ENCODE measurements around the gene CREG2. TPM values are rescaled to one million over a fixed set of nuclear protein-coding genes. Genes with fewer than 3 reads are reported as not detected.

CREG2 gene
- polyA plus RNA-seq, 2 donors, result 0.44 TPM; not detected in 1

DNA sequence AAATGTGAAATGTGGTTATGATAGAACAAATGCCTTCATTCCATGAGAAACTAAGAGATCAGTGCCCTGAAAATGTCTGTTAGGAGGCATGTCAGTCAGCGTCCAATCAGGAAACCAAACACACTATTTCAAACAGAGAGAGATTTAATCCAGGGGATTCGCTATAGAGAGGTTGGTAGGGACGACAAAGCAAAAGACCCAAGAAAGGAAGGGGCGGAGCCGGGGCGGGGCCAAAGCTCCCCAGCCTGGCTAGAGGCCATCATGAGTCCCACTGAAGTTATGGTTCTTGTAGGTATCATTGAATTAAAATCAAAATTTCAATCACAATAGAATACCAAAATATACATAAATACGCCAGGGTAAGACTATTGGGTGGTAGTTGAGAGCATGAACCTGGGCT is 45.9 kb downstream of the CREG2 start:
- H3K27me3 ChIP-seq (ENCODE audit: control insufficient read depth in 1 of 2, insufficient read depth in 2 of 2, low read length in 2 of 2), result no peaks in the 10 kb centered on the region
- peaks cover 0 to 3% of the 10 kb centered on the region in 2 donors for H3K4me1 ChIP-seq (ENCODE audit: control insufficient read depth in 2 of 2, insufficient read depth in 2 of 2, low read length in 1 of 2)
- no peak overlapping the region for H3K4me3 ChIP-seq (ENCODE audit: low read depth in 1 of 2, low read length in 2 of 2)
- 81 to 84% methylated on average over 7 of the region's 7 CpGs for WGBS, 2 donors
- H3K27ac ChIP-seq (ENCODE audit: low read depth in 2 of 2, low read length in 1 of 2), result no peak overlapping the region
- H3K9me3 ChIP-seq (ENCODE audit: control insufficient read depth in 2 of 2, insufficient read depth in 1 of 2, low read depth in 1 of 2, low read length in 1 of 2), result no peaks in the 10 kb centered on the region
- no peaks in the 10 kb centered on the region for H3K36me3 ChIP-seq (ENCODE audit: control insufficient read depth in 2 of 2, insufficient read depth in 2 of 2, low read length in 1 of 2)

DNA sequence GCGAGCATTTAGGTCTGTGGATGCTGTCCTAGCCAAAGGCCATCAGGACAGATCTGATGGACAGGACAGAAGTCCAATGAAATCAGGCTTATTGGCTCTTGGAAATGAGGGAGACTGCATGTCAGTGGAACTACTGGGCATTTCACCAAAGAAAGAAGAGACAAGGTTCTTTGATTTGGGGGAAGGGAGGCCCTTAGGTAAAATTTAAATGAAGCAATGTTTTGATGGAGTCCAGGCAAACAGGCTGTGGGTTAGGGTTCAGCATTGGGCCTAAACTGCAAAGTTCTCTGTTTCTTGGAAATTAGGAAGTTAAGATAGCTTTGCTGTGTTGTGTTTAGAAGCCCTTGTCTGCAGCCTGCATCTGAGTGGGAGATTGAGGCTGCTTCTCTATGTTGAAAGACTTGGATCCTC is 47.2 kb downstream of the CREG2 start:
- no peak overlapping the region for H3K27ac ChIP-seq (ENCODE audit: low read depth in 2 of 2, low read length in 1 of 2)
- no peaks in the 10 kb centered on the region for H3K36me3 ChIP-seq (ENCODE audit: control insufficient read depth in 2 of 2, insufficient read depth in 2 of 2, low read length in 1 of 2)
- H3K4me1 ChIP-seq (ENCODE audit: control insufficient read depth in 2 of 2, insufficient read depth in 2 of 2, low read length in 1 of 2), result peaks cover 0 to 3% of the 10 kb centered on the region in 2 donors
- H3K4me3 ChIP-seq (ENCODE audit: low read depth in 1 of 2, low read length in 2 of 2), result no peak overlapping the region
- WGBS, 2 donors, result 96 to 100% methylated on average over 1 of the region's 1 CpG
- H3K9me3 ChIP-seq (ENCODE audit: control insufficient read depth in 2 of 2, insufficient read depth in 1 of 2, low read depth in 1 of 2, low read length in 1 of 2), result no peaks in the 10 kb centered on the region
- H3K27me3 ChIP-seq (ENCODE audit: control insufficient read depth in 1 of 2, insufficient read depth in 2 of 2, low read length in 2 of 2), result no peaks in the 10 kb centered on the region

DNA sequence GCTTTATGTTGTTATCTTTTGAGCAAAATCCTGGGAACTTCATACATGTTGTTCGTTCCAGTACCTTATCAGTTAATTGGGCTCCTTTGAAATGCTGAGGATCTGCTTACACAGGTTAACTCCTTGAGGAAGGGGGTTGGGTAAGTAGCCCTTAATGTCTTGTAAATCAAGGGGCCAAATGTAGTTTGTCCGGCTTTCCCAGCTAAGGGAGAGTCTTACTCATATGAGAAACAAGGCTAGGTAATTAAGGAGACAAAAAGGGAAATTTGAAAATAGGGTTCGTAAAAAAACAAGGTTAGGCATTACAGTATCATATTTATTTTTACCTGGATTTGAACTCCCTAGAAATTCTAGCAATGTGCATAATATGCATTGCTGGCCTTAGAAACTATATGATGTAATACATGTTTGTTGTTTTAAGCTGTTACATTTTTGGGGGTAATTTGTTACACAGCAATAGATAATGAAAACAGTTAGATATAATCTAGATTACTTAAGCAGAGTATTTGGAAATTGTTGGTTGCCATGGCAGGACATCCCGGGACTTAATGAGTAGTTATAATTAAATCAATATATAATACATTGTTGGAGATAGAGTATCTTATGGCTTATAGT is 47.9 kb downstream of the CREG2 start:
- no peaks in the 10 kb centered on the region for H3K9me3 ChIP-seq (ENCODE audit: control insufficient read depth in 2 of 2, insufficient read depth in 1 of 2, low read depth in 1 of 2, low read length in 1 of 2)
- 88 to 90% methylated on average over 4 of the region's 4 CpGs for WGBS, 2 donors
- no peak overlapping the region for H3K4me3 ChIP-seq (ENCODE audit: low read depth in 1 of 2, low read length in 2 of 2)
- peaks cover 0 to 3% of the 10 kb centered on the region in 2 donors for H3K4me1 ChIP-seq (ENCODE audit: control insufficient read depth in 2 of 2, insufficient read depth in 2 of 2, low read length in 1 of 2)
- H3K27me3 ChIP-seq (ENCODE audit: control insufficient read depth in 1 of 2, insufficient read depth in 2 of 2, low read length in 2 of 2), result no peaks in the 10 kb centered on the region
- H3K27ac ChIP-seq (ENCODE audit: low read depth in 2 of 2, low read length in 1 of 2), result no peak overlapping the region
- H3K36me3 ChIP-seq (ENCODE audit: control insufficient read depth in 2 of 2, insufficient read depth in 2 of 2, low read length in 1 of 2), result no peaks in the 10 kb centered on the region

DNA sequence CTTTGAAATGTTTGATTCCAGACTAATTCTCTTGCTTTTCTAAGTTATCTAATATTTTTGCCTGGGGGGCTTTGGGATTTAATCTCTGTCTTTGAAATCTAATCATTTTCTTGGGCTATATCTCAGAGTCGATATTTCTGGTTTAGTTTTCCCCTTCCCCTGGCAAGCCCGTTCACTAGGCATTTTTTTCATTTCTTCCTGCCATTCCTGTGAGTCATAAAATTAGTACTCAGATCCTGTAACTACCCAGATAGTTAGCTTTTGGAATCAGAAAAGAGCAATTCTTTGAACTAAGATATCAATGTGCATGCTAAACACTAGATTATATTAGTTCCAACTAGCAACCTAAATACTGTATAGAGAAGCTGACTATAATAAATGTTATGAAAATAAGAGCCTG is 49.4 kb downstream of the CREG2 start:
- no peak overlapping the region for H3K4me3 ChIP-seq (ENCODE audit: low read depth in 1 of 2, low read length in 2 of 2)
- H3K4me1 ChIP-seq (ENCODE audit: control insufficient read depth in 2 of 2, insufficient read depth in 2 of 2, low read length in 1 of 2), result peaks cover 0 to 3% of the 10 kb centered on the region in 2 donors
- H3K27me3 ChIP-seq (ENCODE audit: control insufficient read depth in 1 of 2, insufficient read depth in 2 of 2, low read length in 2 of 2), result no peaks in the 10 kb centered on the region
- 37 to 54% methylated on average over 2 of the region's 2 CpGs for WGBS, 2 donors
- H3K36me3 ChIP-seq (ENCODE audit: control insufficient read depth in 2 of 2, insufficient read depth in 2 of 2, low read length in 1 of 2), result no peaks in the 10 kb centered on the region
- no peaks in the 10 kb centered on the region for H3K9me3 ChIP-seq (ENCODE audit: control insufficient read depth in 2 of 2, insufficient read depth in 1 of 2, low read depth in 1 of 2, low read length in 1 of 2)
- no peak overlapping the region for H3K27ac ChIP-seq (ENCODE audit: low read depth in 2 of 2, low read length in 1 of 2)

DNA sequence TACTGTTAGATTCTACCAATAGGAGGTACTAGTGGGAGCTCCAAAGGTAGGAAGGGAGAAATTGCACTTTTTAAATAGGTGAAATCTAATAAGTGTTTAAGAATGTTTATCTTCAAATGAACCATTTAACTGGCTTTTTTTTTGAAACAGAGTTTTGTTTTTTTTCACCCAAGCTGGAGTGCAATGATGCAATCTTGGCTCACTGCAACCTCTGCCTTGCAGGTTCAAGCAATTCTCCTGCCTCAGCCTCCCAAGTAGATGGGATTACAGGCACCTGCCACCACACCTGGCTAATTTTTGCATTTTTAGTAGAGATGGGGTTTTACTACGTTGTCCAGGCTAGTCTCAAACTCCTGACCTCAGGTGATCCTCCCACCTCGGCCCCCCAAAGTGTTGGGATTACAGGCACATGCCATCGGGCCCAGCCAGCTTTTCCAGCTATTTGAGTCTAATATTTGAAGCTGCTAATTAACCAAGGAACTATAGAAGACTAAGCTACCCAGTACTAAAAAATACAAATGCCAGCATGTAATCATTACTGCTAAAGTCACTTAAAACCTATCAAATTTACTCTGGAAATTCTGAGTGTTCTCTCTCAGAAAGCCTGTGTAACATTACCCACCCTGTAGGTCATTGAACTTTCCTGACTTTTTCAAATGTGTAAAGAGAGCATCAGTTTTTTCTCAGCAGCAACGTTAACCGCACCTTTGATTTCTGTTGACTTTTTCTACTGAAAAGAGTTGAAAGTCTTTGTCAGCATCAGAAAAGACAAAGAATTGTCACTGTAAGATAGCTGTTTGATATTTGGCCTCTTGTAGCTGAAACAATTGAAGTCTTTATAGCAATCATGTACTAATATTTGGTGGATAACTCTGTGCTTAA is 54.2 kb downstream of the CREG2 start:
- WGBS, 2 donors, result 66 to 72% methylated on average over 5 of the region's 5 CpGs

DNA sequence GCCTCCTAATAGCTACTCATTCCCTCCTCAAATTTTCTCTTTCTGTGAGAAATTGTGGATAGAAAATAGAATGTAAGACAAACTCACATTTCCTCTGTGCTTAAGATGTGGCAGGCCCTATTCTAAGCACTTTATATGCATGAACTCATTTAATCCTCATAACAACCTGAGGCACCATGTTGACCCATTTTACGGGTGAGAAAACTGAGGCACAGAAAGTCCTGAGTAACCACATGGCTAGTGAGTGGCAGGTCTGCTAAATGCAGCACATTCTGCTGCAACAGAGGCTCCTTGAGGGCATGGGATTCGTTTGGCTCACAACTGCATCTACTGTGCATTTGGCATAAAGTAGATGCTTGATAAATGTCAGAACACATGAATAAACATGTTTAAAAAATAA is 56.1 kb downstream of the CREG2 start:
- Histone ChIP-seq H3K9me3 (ENCODE audit: control insufficient read depth in 2 of 2, insufficient read depth in 1 of 2, low read depth in 1 of 2, low read length in 1 of 2) (no peaks in the 10 kb centered on the region), H3K27ac (ENCODE audit: low read depth in 2 of 2, low read length in 1 of 2) (peak overlapping the region; percentile 88 to 94), H3K27me3 (ENCODE audit: control insufficient read depth in 1 of 2, insufficient read depth in 2 of 2, low read length in 2 of 2) (no peaks in the 10 kb centered on the region), H3K4me3 (ENCODE audit: low read depth in 1 of 2, low read length in 2 of 2) (no peak overlapping the region), H3K36me3 (ENCODE audit: control insufficient read depth in 2 of 2, insufficient read depth in 2 of 2, low read length in 1 of 2) (no peaks in the 10 kb centered on the region), H3K4me1 (ENCODE audit: control insufficient read depth in 2 of 2, insufficient read depth in 2 of 2, low read length in 1 of 2) (peaks cover 0 to 15% of the 10 kb centered on the region in 2 donors)
- WGBS, 2 donors, result 61 to 63% methylated on average over 2 of the region's 2 CpGs

More for the DNA sequence above, 54.2 kb downstream of the CREG2 start:
- peaks cover 0 to 12% of the 10 kb centered on the region in 2 donors for H3K4me1 ChIP-seq (ENCODE audit: control insufficient read depth in 2 of 2, insufficient read depth in 2 of 2, low read length in 1 of 2)
- no peaks in the 10 kb centered on the region for H3K9me3 ChIP-seq (ENCODE audit: control insufficient read depth in 2 of 2, insufficient read depth in 1 of 2, low read depth in 1 of 2, low read length in 1 of 2)
- H3K27me3 ChIP-seq (ENCODE audit: control insufficient read depth in 1 of 2, insufficient read depth in 2 of 2, low read length in 2 of 2), result no peaks in the 10 kb centered on the region
- H3K4me3 ChIP-seq (ENCODE audit: low read depth in 1 of 2, low read length in 2 of 2), result no peak overlapping the region
- no peaks in the 10 kb centered on the region for H3K36me3 ChIP-seq (ENCODE audit: control insufficient read depth in 2 of 2, insufficient read depth in 2 of 2, low read length in 1 of 2)
- no peak overlapping the region for H3K27ac ChIP-seq (ENCODE audit: low read depth in 2 of 2, low read length in 1 of 2)

DNA sequence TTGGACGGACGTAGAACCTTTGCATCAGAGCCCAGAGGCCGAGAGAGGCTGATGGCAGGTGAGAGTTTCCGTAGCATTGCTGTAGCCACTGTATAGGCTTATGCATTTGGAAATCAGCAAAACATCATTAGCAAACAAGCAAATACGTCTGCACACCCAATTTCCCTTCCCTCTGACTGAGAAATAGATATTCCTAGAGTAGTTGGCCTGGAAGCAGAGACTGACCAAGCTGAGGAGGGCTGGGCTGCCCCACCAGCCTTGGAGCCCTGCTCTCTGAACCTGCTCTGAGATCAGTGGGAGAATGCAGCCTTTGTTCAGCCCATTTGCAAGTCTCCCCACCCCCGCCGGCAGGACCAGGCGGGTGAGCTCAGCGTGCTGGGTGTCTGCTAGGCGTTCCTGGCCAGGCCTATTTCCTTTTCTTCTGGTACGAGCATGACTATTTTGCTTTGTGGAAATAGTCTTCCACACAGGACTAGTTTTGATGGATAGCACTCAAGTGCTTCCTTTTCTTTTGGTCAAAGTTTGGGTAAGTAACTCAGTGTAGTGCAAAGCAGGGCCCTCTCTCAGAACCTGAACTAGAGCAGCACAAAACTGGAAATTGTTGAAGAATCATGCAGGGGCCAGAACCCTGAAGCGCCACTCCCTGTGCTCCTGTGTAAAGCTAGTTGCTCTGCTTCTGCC is 56.9 kb downstream of the CREG2 start:
- peak overlapping the region; percentile 88 to 94 for H3K27ac ChIP-seq (ENCODE audit: low read depth in 2 of 2, low read length in 1 of 2)
- no peaks in the 10 kb centered on the region for H3K36me3 ChIP-seq (ENCODE audit: control insufficient read depth in 2 of 2, insufficient read depth in 2 of 2, low read length in 1 of 2)
- no peak overlapping the region for H3K4me3 ChIP-seq (ENCODE audit: low read depth in 1 of 2, low read length in 2 of 2)
- no peaks in the 10 kb centered on the region for H3K9me3 ChIP-seq (ENCODE audit: control insufficient read depth in 2 of 2, insufficient read depth in 1 of 2, low read depth in 1 of 2, low read length in 1 of 2)
- H3K4me1 ChIP-seq (ENCODE audit: control insufficient read depth in 2 of 2, insufficient read depth in 2 of 2, low read length in 1 of 2), result peaks cover 0 to 15% of the 10 kb centered on the region in 2 donors
- WGBS, 2 donors, result 51 to 52% methylated on average over 12 of the region's 12 CpGs
- no peaks in the 10 kb centered on the region for H3K27me3 ChIP-seq (ENCODE audit: control insufficient read depth in 1 of 2, insufficient read depth in 2 of 2, low read length in 2 of 2)

DNA sequence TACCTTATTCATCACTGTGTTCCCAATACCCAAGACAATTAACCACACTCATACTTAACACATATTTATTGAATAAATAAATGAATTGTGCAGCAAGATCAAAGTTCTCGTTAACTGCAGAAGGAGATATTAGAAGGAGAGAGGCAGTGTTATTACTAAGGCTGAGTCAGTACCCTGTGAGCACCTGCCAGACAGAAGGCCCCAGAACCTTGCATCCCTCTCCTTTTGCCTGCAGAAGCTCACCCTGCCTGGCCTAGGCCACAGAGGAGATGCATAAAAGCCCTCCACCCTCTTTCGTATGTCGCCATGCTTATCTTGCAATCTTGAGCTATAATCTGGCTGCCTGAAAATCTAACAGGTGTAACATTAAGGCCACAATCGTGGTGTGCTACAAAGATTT is 58.3 kb downstream of the CREG2 start:
- peaks cover 0 to 15% of the 10 kb centered on the region in 2 donors for H3K4me1 ChIP-seq (ENCODE audit: control insufficient read depth in 2 of 2, insufficient read depth in 2 of 2, low read length in 1 of 2)
- H3K27me3 ChIP-seq (ENCODE audit: control insufficient read depth in 1 of 2, insufficient read depth in 2 of 2, low read length in 2 of 2), result no peaks in the 10 kb centered on the region
- H3K9me3 ChIP-seq (ENCODE audit: control insufficient read depth in 2 of 2, insufficient read depth in 1 of 2, low read depth in 1 of 2, low read length in 1 of 2), result no peaks in the 10 kb centered on the region
- H3K27ac ChIP-seq (ENCODE audit: low read depth in 2 of 2, low read length in 1 of 2), result peak overlapping the region; percentile 96 to 98
- WGBS, 2 donors, result 59 to 76% methylated on average over 4 of the region's 4 CpGs
- no peak overlapping the region for H3K4me3 ChIP-seq (ENCODE audit: low read depth in 1 of 2, low read length in 2 of 2)
- H3K36me3 ChIP-seq (ENCODE audit: control insufficient read depth in 2 of 2, insufficient read depth in 2 of 2, low read length in 1 of 2), result no peaks in the 10 kb centered on the region

DNA sequence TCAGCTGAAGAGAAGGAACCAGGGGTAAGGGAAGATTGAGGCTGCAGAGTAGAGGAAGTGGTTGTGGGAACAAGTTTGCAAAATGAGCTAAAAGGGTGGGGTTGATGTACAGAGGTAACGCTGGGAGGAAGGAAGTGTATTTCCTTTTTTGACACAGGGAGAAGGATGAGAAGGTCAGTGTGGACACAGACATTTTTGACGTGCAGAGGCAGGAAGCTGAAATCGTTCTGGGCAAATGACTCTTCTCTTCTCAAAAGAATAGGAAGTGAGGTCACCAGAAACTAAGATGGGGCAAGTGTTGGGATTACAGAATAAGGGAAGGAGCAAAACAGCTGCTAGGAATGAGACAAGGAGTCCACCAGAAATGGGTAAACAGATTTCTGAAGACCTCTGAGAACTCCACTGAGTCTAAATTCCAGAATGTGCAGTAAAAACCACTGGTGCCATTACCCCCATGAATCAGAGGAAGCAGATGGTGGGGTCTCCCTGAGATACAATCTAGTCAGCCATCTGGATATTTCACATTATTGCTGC is 58.8 kb downstream of the CREG2 start:
- H3K36me3 ChIP-seq (ENCODE audit: control insufficient read depth in 2 of 2, insufficient read depth in 2 of 2, low read length in 1 of 2), result no peaks in the 10 kb centered on the region
- 10 to 23% methylated on average over 3 of the region's 3 CpGs for WGBS, 2 donors
- H3K27me3 ChIP-seq (ENCODE audit: control insufficient read depth in 1 of 2, insufficient read depth in 2 of 2, low read length in 2 of 2), result no peaks in the 10 kb centered on the region
- H3K4me1 ChIP-seq (ENCODE audit: control insufficient read depth in 2 of 2, insufficient read depth in 2 of 2, low read length in 1 of 2), result peaks cover 0 to 15% of the 10 kb centered on the region in 2 donors
- H3K27ac ChIP-seq (ENCODE audit: low read depth in 2 of 2, low read length in 1 of 2), result peak overlapping the region; percentile 96 to 98
- no peaks in the 10 kb centered on the region for H3K9me3 ChIP-seq (ENCODE audit: control insufficient read depth in 2 of 2, insufficient read depth in 1 of 2, low read depth in 1 of 2, low read length in 1 of 2)
- H3K4me3 ChIP-seq (ENCODE audit: low read depth in 1 of 2, low read length in 2 of 2), result no peak overlapping the region
